HAP-1 (cell line): Measurements from ENCODE around the gene MAP2K3.
"Not testable (repeated sequence)": the region's sequence is repeated elsewhere in the genome, so short reads cannot be mapped to it uniquely, and the experiment has no call there.

Experiments
- DNase-seq, 2 experiments: peaks; one replicate each; pipeline ENCODE4 v3.0.0-alpha.2; 2016 to 2020; ENCODE audit warnings: low spot score in 2 of 2
- H3K27me3 ChIP-seq: fragments of 250-450 bp; sonication (Bioruptor Pico); 2 replicates; pipeline ENCODE4 v1.5.1; 2020; ENCODE audit warnings: low read depth, mild to moderate bottlenecking, moderate library complexity
- H3K36me3 ChIP-seq: fragments of 250-450 bp; sonication (Bioruptor Pico); replicated peaks from 2 replicates; pipeline ENCODE4 v1.5.1; 2020; ENCODE audit warnings: mild to moderate bottlenecking
- H3K4me1 ChIP-seq: fragments of 250-450 bp; sonication (Bioruptor Pico); 2 replicates; pipeline ENCODE4 v1.5.1; 2020; ENCODE audit warnings: mild to moderate bottlenecking
- H3K4me3 ChIP-seq: fragments of 250-450 bp; sonication (Bioruptor Pico); 2 replicates; pipeline ENCODE4 v1.5.1; 2020; ENCODE audit warnings: mild to moderate bottlenecking, moderate library complexity
- H3K9me3 ChIP-seq: fragments of 250-450 bp; sonication (Bioruptor Pico); 2 replicates; pipeline ENCODE4 v1.5.1; 2020; ENCODE audit warnings: mild to moderate bottlenecking, moderate library complexity
- in situ Hi-C: fragments of 300-500 bp; cut with MboI; formaldehyde crosslinking; loops from 3 replicates; pipeline ENCODE4 v1.14.3; 2020; ENCODE audit warnings: low sequenced_read_pairs, inconsistent platforms, mixed read lengths

MAP2K3 gene

GRCh38 chr17:21310766-21311602 lies 26.5 kb downstream of the MAP2K3 start:
- DNase-seq, in situ Hi-C loops: not testable (repeated sequence)

DNA sequence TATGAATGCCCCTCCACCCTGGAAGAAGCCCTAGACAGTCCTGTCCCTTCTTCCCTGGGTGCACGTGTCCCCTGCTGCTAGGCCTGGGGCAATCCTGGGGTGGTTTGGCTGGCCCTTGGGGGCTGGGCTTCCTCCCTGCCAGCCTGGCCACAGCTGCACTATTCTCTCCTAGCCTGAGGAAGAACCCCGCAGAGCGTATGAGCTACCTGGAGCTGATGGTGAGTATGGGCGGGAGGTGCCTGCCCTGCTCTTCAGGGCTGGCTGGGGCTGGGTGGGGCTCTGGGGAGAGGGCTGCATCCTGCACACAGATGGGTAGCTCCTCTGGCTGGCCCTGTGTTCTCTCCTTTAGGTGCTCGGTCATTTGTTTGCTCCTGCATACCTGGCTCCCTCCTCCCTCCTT lies 28.8 kb downstream of the MAP2K3 start:
- H3K4me3 ChIP-seq, result no peak overlapping the region
- no peaks in the 10 kb centered on the region for H3K9me3 ChIP-seq
- H3K4me1 ChIP-seq, result no peaks in the 10 kb centered on the region
- H3K36me3 ChIP-seq, result no peaks in the 10 kb centered on the region; the same call in 1 of the 2 replicates
- no peak for DNase-seq
- no peaks in the 10 kb centered on the region for H3K27me3 ChIP-seq
- in situ Hi-C loops, result no loop called here

More at GRCh38 chr17:21310766-21311602, 26.5 kb downstream of the MAP2K3 start:
- not testable (repeated sequence) for H3K36me3 ChIP-seq, H3K9me3 ChIP-seq, H3K4me1 ChIP-seq, H3K4me3 ChIP-seq, H3K27me3 ChIP-seq

DNA sequence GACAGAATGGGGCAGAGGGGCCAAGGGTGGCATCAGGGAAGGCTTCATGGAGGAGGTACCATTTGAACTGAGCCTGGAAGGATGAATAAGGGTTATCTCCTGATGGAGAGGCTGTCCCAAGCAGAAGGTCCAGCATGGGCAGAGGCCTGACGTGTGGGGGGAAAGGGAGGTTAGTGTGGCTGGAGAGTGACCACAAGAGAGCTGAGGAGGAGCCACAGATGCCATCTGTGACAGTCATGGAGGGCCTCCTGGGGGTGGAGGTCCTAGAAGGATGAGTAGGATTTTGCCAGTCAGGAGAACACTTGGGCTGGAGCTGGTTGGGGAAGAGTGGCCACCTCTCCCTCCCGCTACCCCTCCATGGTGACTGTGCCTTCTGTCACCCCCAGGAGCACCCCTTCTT lies 29.2 kb downstream of the MAP2K3 start:
- in situ Hi-C loops, H3K4me3 ChIP-seq, H3K4me1 ChIP-seq, H3K36me3 ChIP-seq, DNase-seq, H3K9me3 ChIP-seq, H3K27me3 ChIP-seq: not testable (repeated sequence)

DNA sequence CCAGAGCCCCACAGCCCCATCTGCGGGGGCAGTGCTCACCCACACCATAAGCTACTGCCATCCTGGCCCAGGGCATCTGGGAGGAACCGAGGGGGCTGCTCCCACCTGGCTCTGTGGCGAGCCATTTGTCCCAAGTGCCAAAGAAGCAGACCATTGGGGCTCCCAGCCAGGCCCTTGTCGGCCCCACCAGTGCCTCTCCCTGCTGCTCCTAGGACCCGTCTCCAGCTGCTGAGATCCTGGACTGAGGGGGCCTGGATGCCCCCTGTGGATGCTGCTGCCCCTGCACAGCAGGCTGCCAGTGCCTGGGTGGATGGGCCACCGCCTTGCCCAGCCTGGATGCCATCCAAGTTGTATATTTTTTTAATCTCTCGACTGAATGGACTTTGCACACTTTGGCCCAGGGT lies 29.8 kb downstream of the MAP2K3 start:
- H3K36me3 ChIP-seq, H3K9me3 ChIP-seq, in situ Hi-C loops, DNase-seq, H3K4me1 ChIP-seq, H3K4me3 ChIP-seq, H3K27me3 ChIP-seq: not testable (repeated sequence)

- H3K9me3 ChIP-seq, H3K4me1 ChIP-seq, H3K36me3 ChIP-seq, in situ Hi-C loops, H3K4me3 ChIP-seq, DNase-seq, H3K27me3 ChIP-seq: not testable (repeated sequence)
Observed at GRCh38 chr17:21314701-21315111, 30.2 kb downstream of the MAP2K3 start.

GRCh38 chr17:21315246-21316000 lies 30.9 kb downstream of the MAP2K3 start:
- DNase-seq, H3K4me3 ChIP-seq, in situ Hi-C loops, H3K4me1 ChIP-seq, H3K9me3 ChIP-seq, H3K36me3 ChIP-seq, H3K27me3 ChIP-seq: not testable (repeated sequence)

- DNase-seq, H3K4me1 ChIP-seq, H3K27me3 ChIP-seq, H3K4me3 ChIP-seq, H3K9me3 ChIP-seq, in situ Hi-C loops, H3K36me3 ChIP-seq: not testable (repeated sequence)
Observed at GRCh38 chr17:21316212-21316886, 31.8 kb downstream of the MAP2K3 start.

DNA sequence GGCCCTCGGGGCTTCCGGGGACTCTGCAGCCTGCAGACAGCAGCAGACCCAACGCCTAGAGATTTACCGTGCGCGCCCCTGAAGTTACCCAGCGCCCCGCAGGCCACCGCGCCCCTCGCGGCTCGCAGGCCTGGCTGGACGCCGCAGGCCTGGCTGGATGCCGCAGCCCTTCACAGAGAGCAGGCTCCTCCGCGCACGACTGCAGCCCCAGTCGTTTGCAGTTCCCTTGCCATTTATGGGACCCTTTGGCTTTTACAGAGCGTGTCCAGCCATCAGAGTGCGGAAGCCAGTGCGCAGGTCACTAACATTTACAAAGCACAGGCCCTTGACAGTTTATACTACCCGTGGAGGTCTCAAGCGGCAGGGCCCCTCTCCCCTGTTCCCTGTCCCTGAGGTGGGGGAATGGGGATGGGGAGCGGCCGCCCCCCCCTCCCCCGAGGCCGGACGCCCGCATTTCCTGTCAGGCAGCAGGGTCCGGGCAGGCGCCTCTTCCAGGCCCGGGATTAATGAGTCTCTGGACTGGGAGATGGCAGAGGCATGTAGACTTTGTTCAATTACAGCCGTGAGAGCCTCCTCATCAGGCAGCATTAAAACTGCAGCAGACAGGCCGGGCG lies 32.5 kb downstream of the MAP2K3 start:
- DNase-seq, H3K9me3 ChIP-seq, H3K4me3 ChIP-seq, H3K27me3 ChIP-seq, H3K4me1 ChIP-seq, in situ Hi-C loops, H3K36me3 ChIP-seq: not testable (repeated sequence)

- H3K4me3 ChIP-seq, H3K36me3 ChIP-seq, DNase-seq, in situ Hi-C loops, H3K4me1 ChIP-seq, H3K9me3 ChIP-seq, H3K27me3 ChIP-seq: not testable (repeated sequence)
Observed at GRCh38 chr17:21317821-21318220, 33.3 kb downstream of the MAP2K3 start.

GRCh38 chr17:21318439-21318838 lies 33.9 kb downstream of the MAP2K3 start:
- Histone ChIP-seq H3K4me3 (no peak overlapping the region), H3K9me3 (no peaks in the 10 kb centered on the region), H3K27me3 (no peaks in the 10 kb centered on the region), H3K4me1 (no peaks in the 10 kb centered on the region), H3K36me3 (no peaks in the 10 kb centered on the region; the same call in 1 of the 2 replicates)
- in situ Hi-C loops, result no loop called here
- no peak for DNase-seq

- H3K9me3 ChIP-seq, in situ Hi-C loops: not testable (repeated sequence)
Observed at GRCh38 chr17:21318856-21319255, 34.3 kb downstream of the MAP2K3 start.

DNA sequence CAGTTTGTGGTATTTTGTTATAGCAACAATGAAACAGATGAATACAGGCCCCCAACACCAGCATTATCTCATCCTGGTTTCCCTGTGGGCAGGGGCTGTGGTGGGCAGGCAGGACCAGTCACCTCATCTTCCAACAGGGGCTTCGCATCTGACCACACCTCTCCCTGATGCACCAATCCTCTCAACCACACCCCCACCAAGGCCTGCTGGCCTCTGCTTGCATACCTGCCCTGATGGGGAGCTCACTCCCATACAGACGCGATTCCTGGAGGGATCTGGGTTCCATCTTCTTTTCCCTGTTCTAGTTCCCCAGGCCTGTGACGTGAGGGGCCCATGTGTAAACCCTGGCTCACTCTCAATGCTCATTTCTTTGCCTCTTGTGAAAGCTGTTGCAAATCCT lies 34.7 kb downstream of the MAP2K3 start:
- DNase-seq, H3K4me3 ChIP-seq, in situ Hi-C loops, H3K36me3 ChIP-seq, H3K9me3 ChIP-seq, H3K4me1 ChIP-seq, H3K27me3 ChIP-seq: not testable (repeated sequence)

More at GRCh38 chr17:21318856-21319255, 34.3 kb downstream of the MAP2K3 start:
- H3K4me3 ChIP-seq, H3K4me1 ChIP-seq, H3K27me3 ChIP-seq, H3K36me3 ChIP-seq, DNase-seq: not testable (repeated sequence)

DNA sequence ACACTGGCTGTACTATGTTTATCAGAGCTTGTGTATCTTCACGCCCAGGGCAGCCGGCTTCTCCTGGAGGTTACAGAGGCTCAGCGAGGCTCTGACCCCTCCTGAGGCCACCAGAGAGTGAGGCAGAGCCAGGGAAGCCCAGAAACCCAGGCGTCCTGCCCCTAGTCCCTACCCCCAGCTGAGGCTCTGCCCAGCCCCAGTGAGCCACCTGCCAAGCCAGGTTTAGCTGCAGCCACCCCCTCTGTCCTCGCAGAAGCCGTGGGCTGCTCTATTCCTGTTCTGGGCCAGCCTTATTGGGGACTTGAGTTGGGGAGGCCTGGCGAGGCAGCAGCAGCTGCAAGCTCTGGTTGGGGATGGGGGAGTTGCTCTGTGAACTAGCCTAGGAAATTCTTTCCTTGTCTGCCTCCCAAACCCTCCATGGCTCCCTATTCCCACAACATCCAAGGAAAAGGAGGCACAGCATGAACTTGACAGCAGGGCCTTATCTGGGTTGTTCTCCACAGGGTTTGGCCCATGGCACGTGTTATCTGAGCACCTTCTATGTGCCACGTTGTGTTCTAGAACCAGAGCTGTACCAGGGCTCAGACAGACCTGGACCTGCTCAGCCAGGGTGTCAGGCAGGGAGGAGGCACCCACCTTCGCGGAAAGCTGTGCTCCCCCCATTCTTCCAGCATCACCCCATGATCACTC lies 35.3 kb downstream of the MAP2K3 start:
- H3K4me1 ChIP-seq, H3K4me3 ChIP-seq, H3K27me3 ChIP-seq, in situ Hi-C loops, DNase-seq, H3K36me3 ChIP-seq, H3K9me3 ChIP-seq: not testable (repeated sequence)
